Progenitor cell of endocrine pancreas (in vitro differentiated cells): ENCODE data around the gene LIPI. TPM values are rescaled to one million over a fixed set of nuclear protein-coding genes. Genes with fewer than 3 reads are reported as not detected.
"Not testable (repeated sequence)": the region's sequence is repeated elsewhere in the genome, so short reads cannot be mapped to it uniquely, and the experiment has no call there.

Experiments
- DNase-seq: peaks from one replicate; pipeline ENCODE4 v3.0.0; 2021; ENCODE audit warnings: low spot score; ENCODE audit not compliant: unreplicated experiment
- H3K27ac Mint-ChIP-seq: 2 replicates; pipeline ENCODE4 v1.8.0; 2021; ENCODE audit warnings: mild to moderate bottlenecking, moderate library complexity, mixed read lengths
- H3K27me3 Mint-ChIP-seq: 2 replicates; pipeline ENCODE4 v1.8.0; 2021; ENCODE audit warnings: mixed read lengths
- H3K36me3 Mint-ChIP-seq: 2 replicates; pipeline ENCODE4 v1.8.0; 2022; ENCODE audit warnings: mixed read lengths; ENCODE audit not compliant: insufficient read depth
- H3K4me1 Mint-ChIP-seq: 2 replicates; pipeline ENCODE4 v1.8.0; 2021; ENCODE audit warnings: low read depth, mixed read lengths
- H3K4me3 Mint-ChIP-seq: 2 replicates; pipeline ENCODE4 v1.8.0; 2021; ENCODE audit warnings: low read depth, mild to moderate bottlenecking, moderate library complexity, mixed read lengths
- H3K9me3 Mint-ChIP-seq: 2 replicates; pipeline ENCODE4 v1.8.0; 2021; ENCODE audit warnings: low read depth, mixed read lengths
- total RNA-seq: library from RNA; stranded (reverse); gene quantifications from 2 replicates; pipeline ENCODE4 v1.2.1, GENCODE V29; 2021
- TF ChIP-seq, protein P1 (sequence below): fragments of 200-600 bp; sonication (generic); IDR thresholded peaks from one replicate; pipeline ENCODE4 v1.5.0; 2021; ENCODE audit warnings: antibody characterized with exemption, mild to moderate bottlenecking; ENCODE audit not compliant: unreplicated experiment

LIPI gene
- total RNA-seq, 1 donor from 2014 or later: not detected

DNA sequence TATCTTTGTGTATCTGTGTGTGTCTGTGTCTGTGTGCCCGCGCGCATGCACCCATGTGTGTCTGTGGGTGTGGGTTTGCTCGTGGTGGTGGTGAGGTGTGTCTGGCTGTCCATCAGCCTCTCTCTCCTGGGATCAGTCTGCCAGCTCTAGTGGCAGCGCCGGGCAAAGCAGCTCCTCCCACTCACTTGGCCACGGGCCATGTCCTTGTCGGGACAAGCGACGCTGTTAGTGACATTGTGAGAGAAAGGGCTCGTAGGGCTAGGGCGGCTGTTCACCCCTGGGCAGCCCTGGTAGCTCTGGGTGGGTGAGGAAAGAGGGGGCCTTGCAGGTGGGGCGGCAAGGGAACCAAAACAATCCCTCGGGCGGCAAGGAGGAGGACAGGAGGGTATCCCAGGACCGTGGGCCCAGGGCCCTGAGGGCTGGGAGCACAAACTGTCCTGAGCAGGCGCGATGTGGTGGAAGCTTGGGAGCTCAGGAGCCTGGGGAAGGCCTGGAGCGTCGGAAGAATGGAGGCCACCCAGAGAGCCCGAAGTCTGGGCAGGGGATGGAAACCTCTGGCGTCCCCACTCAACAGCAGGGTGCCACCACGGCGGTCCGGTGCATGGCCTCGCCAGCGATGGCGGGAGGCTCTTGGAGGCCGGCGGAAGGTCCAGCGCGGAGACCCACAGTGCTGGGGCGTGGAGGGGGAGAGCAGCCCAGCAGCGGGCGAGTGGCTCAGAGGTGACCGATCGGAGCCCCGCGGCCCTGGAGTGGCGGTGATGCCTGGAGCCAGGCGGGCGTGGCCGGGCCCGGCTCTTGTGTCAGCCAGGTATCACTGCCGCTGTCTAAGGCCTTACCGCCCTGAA, 140.5 kb downstream of the LIPI start:
- H3K4me3 Mint-ChIP-seq: no peak overlapping the region
- peaks cover 9% of the 10 kb centered on the region for H3K9me3 Mint-ChIP-seq
- peaks cover 6% of the 10 kb centered on the region for H3K36me3 Mint-ChIP-seq
- no peak for DNase-seq
- H3K4me1 Mint-ChIP-seq: no peaks in the 10 kb centered on the region
- H3K27ac Mint-ChIP-seq: no peak overlapping the region
- no peaks in the 10 kb centered on the region for H3K27me3 Mint-ChIP-seq
- TF ChIP-seq, protein P1, sequence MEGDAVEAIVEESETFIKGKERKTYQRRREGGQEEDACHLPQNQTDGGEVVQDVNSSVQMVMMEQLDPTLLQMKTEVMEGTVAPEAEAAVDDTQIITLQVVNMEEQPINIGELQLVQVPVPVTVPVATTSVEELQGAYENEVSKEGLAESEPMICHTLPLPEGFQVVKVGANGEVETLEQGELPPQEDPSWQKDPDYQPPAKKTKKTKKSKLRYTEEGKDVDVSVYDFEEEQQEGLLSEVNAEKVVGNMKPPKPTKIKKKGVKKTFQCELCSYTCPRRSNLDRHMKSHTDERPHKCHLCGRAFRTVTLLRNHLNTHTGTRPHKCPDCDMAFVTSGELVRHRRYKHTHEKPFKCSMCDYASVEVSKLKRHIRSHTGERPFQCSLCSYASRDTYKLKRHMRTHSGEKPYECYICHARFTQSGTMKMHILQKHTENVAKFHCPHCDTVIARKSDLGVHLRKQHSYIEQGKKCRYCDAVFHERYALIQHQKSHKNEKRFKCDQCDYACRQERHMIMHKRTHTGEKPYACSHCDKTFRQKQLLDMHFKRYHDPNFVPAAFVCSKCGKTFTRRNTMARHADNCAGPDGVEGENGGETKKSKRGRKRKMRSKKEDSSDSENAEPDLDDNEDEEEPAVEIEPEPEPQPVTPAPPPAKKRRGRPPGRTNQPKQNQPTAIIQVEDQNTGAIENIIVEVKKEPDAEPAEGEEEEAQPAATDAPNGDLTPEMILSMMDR: no peak

DNA sequence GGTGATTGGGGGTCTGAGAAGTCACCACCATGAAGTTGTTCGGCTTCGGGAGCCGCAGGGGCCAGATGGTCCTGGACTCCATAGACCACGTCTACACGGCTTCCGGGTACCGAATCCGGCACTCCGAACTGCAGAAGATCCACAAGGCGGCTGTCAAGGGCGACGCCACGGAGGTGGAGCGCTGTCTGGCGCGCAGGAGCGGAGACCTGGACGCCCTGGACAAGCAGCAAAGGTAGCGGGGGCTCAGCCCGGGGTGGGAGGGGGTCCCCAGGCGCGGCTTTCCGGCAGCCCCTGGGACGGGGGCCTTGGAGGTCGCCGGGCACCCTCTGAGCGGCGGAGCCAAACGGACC, 146.5 kb downstream of the LIPI start:
- TF ChIP-seq, protein P1: no peak
- no peaks in the 10 kb centered on the region for H3K9me3 Mint-ChIP-seq
- peaks cover 6% of the 10 kb centered on the region for H3K36me3 Mint-ChIP-seq
- no peak for DNase-seq
- no peak overlapping the region for H3K4me3 Mint-ChIP-seq
- H3K27ac Mint-ChIP-seq: no peak overlapping the region
- H3K27me3 Mint-ChIP-seq: no peaks in the 10 kb centered on the region
- no peaks in the 10 kb centered on the region for H3K4me1 Mint-ChIP-seq

DNA sequence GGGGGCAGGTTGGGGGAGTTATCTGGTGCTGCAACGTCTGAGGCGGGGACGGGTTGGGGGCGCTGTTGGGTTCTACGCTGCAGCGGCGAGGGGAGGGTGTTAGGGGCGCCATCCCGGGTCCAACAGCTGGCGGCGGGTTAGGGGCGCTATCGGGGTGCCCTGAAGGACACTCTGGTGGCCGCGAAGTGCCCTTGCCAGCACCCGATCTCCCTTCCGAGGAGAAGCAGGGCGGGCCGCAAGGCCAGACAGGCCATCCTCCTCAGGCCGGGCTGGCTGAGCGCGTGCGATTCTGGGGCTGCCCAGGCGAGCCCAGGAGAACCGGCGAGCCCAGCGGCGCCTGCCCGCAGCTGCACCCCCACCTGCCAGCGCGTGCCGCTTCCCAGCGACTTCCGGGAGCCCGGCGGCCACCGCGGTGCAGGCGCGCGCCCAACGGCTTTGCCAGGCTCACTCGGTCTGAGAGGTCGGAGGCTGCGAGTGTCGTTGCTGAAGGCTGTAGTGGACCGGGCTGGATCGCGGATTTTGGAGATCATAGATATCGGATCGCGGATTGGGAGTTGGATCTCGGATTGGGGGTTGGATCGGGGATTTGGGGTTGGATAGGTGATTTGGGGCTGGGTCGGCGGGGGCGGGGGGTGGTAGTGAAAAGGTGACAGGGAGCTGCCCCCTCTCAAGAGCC, 147.0 kb downstream of the LIPI start:
- not testable (repeated sequence) for H3K9me3 Mint-ChIP-seq, H3K27ac Mint-ChIP-seq, H3K4me3 Mint-ChIP-seq, H3K4me1 Mint-ChIP-seq, H3K36me3 Mint-ChIP-seq, H3K27me3 Mint-ChIP-seq, DNase-seq

DNA sequence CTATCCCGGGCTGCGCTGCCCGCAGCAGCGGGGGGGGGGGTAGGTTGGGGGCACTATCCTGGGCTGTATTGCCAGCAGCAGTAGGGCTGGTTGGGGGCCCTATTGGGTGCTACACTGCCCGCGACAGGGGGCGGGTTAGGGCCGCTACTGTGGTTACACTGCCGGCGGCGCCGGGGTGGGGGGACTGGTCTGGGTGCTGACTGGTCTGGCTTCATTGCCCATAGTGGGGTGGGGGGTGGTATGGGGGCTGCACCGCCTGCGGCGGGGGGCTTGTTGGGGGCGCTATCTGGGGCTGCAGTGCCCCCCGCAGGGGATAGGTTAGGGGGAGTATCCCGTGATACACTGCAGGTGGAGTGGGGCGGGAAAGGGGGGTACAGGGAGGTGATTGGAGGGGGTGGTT, 148.1 kb downstream of the LIPI start:
- H3K9me3 Mint-ChIP-seq, H3K27me3 Mint-ChIP-seq, DNase-seq: not testable (repeated sequence)

DNA sequence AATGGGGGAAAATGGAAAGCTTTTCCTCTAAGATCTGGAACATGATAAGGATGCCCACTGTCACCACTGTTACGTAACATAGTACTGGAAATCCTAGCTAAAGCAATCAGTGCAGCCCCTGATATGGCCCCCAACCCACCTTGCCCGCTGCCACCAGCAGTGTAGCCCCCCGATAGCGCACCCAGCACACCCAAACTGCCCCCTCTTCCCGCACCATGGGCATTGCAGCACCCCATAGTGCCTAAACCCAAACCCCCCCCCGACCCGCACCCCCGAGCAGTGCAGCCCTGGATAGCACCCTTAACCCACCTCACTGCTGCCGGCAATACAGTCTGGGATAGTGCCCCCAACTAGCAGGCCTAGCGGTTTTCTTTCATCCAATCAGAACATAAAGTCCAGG, 148.9 kb downstream of the LIPI start:
- not testable (repeated sequence) for H3K36me3 Mint-ChIP-seq, DNase-seq, H3K4me3 Mint-ChIP-seq, H3K27me3 Mint-ChIP-seq, H3K27ac Mint-ChIP-seq, H3K4me1 Mint-ChIP-seq, H3K9me3 Mint-ChIP-seq

More for the DNA sequence above, 148.1 kb downstream of the LIPI start:
- H3K36me3 Mint-ChIP-seq, H3K27ac Mint-ChIP-seq, H3K4me1 Mint-ChIP-seq, H3K4me3 Mint-ChIP-seq: not testable (repeated sequence)

DNA sequence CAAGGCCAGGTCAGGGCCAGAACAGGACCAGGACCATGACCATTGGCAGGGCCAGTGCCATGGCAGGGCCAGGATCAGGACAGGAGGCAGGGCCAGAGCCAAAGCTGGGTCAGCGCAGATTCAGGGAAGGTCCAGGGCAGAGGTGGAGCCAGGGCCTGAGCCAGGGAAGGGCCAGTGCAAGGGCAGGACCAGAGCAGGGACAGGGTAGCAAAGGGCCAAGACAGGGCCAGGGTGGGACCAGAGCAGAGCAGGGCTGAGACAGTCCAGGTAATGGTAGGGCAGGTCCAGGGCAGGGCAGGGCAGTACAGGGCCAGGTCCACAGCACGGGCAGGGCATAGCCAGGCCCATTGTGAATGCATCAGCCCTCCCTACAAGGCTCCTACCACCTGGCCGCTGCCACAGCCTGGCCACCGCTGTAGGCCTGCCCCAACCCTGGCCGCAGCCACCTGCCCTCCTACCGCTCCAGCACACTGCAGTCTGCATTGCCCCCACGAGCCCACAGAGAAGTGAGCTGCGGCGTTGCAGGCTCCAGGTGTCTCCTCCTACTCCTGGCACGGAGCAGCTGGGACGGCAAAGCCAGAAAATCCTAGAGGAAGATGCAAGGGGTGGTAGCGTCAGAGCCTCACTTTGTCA, 151.6 kb downstream of the LIPI start:
- not testable (repeated sequence) for H3K4me1 Mint-ChIP-seq, DNase-seq, H3K27ac Mint-ChIP-seq, H3K9me3 Mint-ChIP-seq, H3K27me3 Mint-ChIP-seq, H3K36me3 Mint-ChIP-seq, H3K4me3 Mint-ChIP-seq

Other genes starting within 250 kb of the LIPI start
- gene RBM11, start 5.2 kb upstream of the LIPI start, total RNA-seq: 4.9 and 7.4 TPM in 2 replicates
- gene HSPA13, start 172.2 kb upstream of the LIPI start, total RNA-seq: 44.4 and 45.7 TPM in 2 replicates